T-helper 2 cell treated with Interferon-gamma antibody and Interleukin-4, amounts not matched to agents 100 ng/mL and 5 ng/mL, for 36 hours (primary cell): ENCODE data around the gene HOXD9. TPM values are rescaled to one million over a fixed set of nuclear protein-coding genes. Genes with fewer than 3 reads are reported as not detected.

Source experiments
- total RNA-seq: library from RNA; stranded (reverse); gene quantifications from 2 replicates; pipeline ENCODE4 v1.2.3, GENCODE V29; 2022

HOXD9 gene
- total RNA-seq, 1 donor from 2014 or later = not detected

Other genes starting within 250 kb of the HOXD9 start
- 37.4 and 38.7 TPM in 2 replicates for gene LNPK, start 120.5 kb upstream of the HOXD9 start, total RNA-seq
- not detected in 2 replicates for gene EVX2, start 38.8 kb upstream of the HOXD9 start, total RNA-seq
- not detected in 2 replicates for gene HOXD13, start 30.0 kb upstream of the HOXD9 start, total RNA-seq
- not detected in 2 replicates for gene HOXD12, start 22.9 kb upstream of the HOXD9 start, total RNA-seq
- not detected in 2 replicates for gene HOXD11, start 15.4 kb upstream of the HOXD9 start, total RNA-seq
- gene HOXD10, start 5.9 kb upstream of the HOXD9 start, total RNA-seq = not detected in 2 replicates
- gene HOXD8, start 7.0 kb downstream of the HOXD9 start, total RNA-seq = not detected in 2 replicates
- gene HOXD4, start 28.8 kb downstream of the HOXD9 start, total RNA-seq = not detected in 2 replicates
- not detected in 2 replicates for gene HOXD3, start 34.6 kb downstream of the HOXD9 start, total RNA-seq
- gene HOXD1, start 65.9 kb downstream of the HOXD9 start, total RNA-seq = not detected in 2 replicates
- gene MTX2, start 146.7 kb downstream of the HOXD9 start, total RNA-seq = 15.8 TPM in 2 replicates